Measurements from ENCODE around the gene C19orf44.
A peak's percentile ranks its signal among the peaks of the same experiment; 100 is the strongest.

Gene C19orf44

GRCh38 chr19:16455489-16455888, 40.7 kb upstream of the C19orf44 start:
- Histone ChIP-seq H3K9me3 (ENCODE audit: insufficient read depth, low read depth, low read length) (no peaks in the 10 kb centered on the region), H3K27me3 (ENCODE audit: insufficient read depth, low read length, poor library complexity, severe bottlenecking) (no peaks in the 10 kb centered on the region), H3K4me2 (ENCODE audit: low read depth, low read length, poor library complexity, severe bottlenecking) (no peak overlapping the region), H3F3A (ENCODE audit: low read depth) (no peaks in the 10 kb centered on the region), H2AFZ (ENCODE audit: low read length) (no peak overlapping the region), H3K4me1 (ENCODE audit: insufficient read depth, low read length, poor library complexity, severe bottlenecking) (peaks cover 27% of the 10 kb centered on the region), H3K4me3 (ENCODE audit: low read length, poor library complexity, severe bottlenecking) (no peak overlapping the region), H3K79me2 (ENCODE audit: insufficient read depth, low read length) (peaks cover 90% of the 10 kb centered on the region), H4K20me1 (ENCODE audit: insufficient read depth, low read length, poor library complexity, severe bottlenecking) (peaks cover 25% of the 10 kb centered on the region), H3K9me2 (replicated peaks; ENCODE audit: low read depth, low read length) (no peaks in the 10 kb centered on the region), H3K9ac (ENCODE audit: low read depth, low read length, poor library complexity, severe bottlenecking) (no peak overlapping the region), H3K36me3 (ENCODE audit: insufficient read depth, low read length) (no peaks in the 10 kb centered on the region)
- TF ChIP-seq EZH2phosphoT487 (IDR thresholded peaks at IDR 0.05; ENCODE audit: borderline replicate concordance): no peak
- TF ChIP-seq, protein P1, sequence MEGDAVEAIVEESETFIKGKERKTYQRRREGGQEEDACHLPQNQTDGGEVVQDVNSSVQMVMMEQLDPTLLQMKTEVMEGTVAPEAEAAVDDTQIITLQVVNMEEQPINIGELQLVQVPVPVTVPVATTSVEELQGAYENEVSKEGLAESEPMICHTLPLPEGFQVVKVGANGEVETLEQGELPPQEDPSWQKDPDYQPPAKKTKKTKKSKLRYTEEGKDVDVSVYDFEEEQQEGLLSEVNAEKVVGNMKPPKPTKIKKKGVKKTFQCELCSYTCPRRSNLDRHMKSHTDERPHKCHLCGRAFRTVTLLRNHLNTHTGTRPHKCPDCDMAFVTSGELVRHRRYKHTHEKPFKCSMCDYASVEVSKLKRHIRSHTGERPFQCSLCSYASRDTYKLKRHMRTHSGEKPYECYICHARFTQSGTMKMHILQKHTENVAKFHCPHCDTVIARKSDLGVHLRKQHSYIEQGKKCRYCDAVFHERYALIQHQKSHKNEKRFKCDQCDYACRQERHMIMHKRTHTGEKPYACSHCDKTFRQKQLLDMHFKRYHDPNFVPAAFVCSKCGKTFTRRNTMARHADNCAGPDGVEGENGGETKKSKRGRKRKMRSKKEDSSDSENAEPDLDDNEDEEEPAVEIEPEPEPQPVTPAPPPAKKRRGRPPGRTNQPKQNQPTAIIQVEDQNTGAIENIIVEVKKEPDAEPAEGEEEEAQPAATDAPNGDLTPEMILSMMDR (conservative IDR thresholded peaks at IDR 0.05; ENCODE audit: low read length): no peak

DNA sequence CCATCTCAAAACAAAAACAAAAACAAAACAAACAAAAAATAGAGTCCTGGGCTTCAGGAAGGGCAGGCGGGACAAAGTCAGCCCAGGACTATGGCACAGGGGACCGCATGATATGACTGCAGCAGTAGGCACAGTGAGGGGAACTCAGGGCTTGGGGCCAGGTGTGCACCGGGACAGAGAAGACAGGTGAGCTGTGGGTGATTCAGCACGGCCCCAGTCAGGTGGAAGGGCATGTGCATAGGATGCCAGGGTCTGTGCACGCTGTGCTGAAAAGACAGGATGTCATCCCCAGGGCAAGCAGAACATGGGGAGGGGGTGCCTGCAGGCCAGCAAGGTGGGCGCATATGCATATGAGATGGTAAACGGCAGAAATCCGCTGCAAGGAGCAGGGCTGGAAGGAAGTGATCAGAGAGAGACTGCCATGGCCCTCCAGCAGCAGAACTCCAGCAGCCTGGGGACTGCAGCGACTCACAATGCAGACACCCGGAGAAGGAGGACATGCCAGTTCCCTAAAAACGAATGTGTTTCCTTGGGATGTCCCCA, 39.5 kb upstream of the C19orf44 start:
- Histone ChIP-seq H3F3A (ENCODE audit: low read depth) (no peaks in the 10 kb centered on the region), H3K9ac (ENCODE audit: low read depth, low read length, poor library complexity, severe bottlenecking) (peak overlapping the region; percentile 46), H3K36me3 (ENCODE audit: insufficient read depth, low read length) (no peaks in the 10 kb centered on the region), H3K79me2 (ENCODE audit: insufficient read depth, low read length) (peaks cover 90% of the 10 kb centered on the region), H3K4me2 (ENCODE audit: low read depth, low read length, poor library complexity, severe bottlenecking) (peak overlapping the region; percentile 57), H3K27me3 (ENCODE audit: insufficient read depth, low read length, poor library complexity, severe bottlenecking) (no peaks in the 10 kb centered on the region), H3K4me3 (ENCODE audit: low read length, poor library complexity, severe bottlenecking) (peak overlapping the region; percentile 5), H3K9me3 (ENCODE audit: insufficient read depth, low read depth, low read length) (no peaks in the 10 kb centered on the region), H2AFZ (ENCODE audit: low read length) (no peak overlapping the region), H3K4me1 (ENCODE audit: insufficient read depth, low read length, poor library complexity, severe bottlenecking) (peaks cover 25% of the 10 kb centered on the region), H3K9me2 (replicated peaks; ENCODE audit: low read depth, low read length) (no peaks in the 10 kb centered on the region), H4K20me1 (ENCODE audit: insufficient read depth, low read length, poor library complexity, severe bottlenecking) (peaks cover 25% of the 10 kb centered on the region)
- TF ChIP-seq, protein P1 (conservative IDR thresholded peaks at IDR 0.05; ENCODE audit: low read length): no peak
- no peak for TF ChIP-seq EZH2phosphoT487 (IDR thresholded peaks at IDR 0.05; ENCODE audit: borderline replicate concordance)

- peaks cover 28% of the 10 kb centered on the region for H4K20me1 ChIP-seq (ENCODE audit: insufficient read depth, low read length, poor library complexity, severe bottlenecking)
- peak overlapping the region; percentile 5 for H3K4me3 ChIP-seq (ENCODE audit: low read length, poor library complexity, severe bottlenecking)
- H2AFZ ChIP-seq (ENCODE audit: low read length): no peak overlapping the region
- peaks cover 25% of the 10 kb centered on the region for H3K4me1 ChIP-seq (ENCODE audit: insufficient read depth, low read length, poor library complexity, severe bottlenecking)
- no peaks in the 10 kb centered on the region for H3K27me3 ChIP-seq (ENCODE audit: insufficient read depth, low read length, poor library complexity, severe bottlenecking)
- H3K4me2 ChIP-seq (ENCODE audit: low read depth, low read length, poor library complexity, severe bottlenecking): peak overlapping the region; percentile 57
- H3K9me2 ChIP-seq (replicated peaks; ENCODE audit: low read depth, low read length): no peaks in the 10 kb centered on the region
- H3F3A ChIP-seq (ENCODE audit: low read depth): no peaks in the 10 kb centered on the region
- no peak for TF ChIP-seq EZH2phosphoT487 (IDR thresholded peaks at IDR 0.05; ENCODE audit: borderline replicate concordance)
- TF ChIP-seq, protein P1 (conservative IDR thresholded peaks at IDR 0.05; ENCODE audit: low read length): no peak
- no peaks in the 10 kb centered on the region for H3K9me3 ChIP-seq (ENCODE audit: insufficient read depth, low read depth, low read length)
- peak overlapping the region; percentile 46 for H3K9ac ChIP-seq (ENCODE audit: low read depth, low read length, poor library complexity, severe bottlenecking)
- H3K36me3 ChIP-seq (ENCODE audit: insufficient read depth, low read length): no peaks in the 10 kb centered on the region
- peaks cover 90% of the 10 kb centered on the region for H3K79me2 ChIP-seq (ENCODE audit: insufficient read depth, low read length)
Measured at GRCh38 chr19:16457195-16457953, 38.8 kb upstream of the C19orf44 start.
